HepG2 (cell line): ENCODE data around the gene CCDC157. TPM values are rescaled to one million over a fixed set of nuclear protein-coding genes. Genes with fewer than 3 reads are reported as not detected.

ENCODE experiments used
- ATF5 ChIP-seq: sonication (generic); formaldehyde crosslinking; IDR thresholded peaks from 2 replicates; pipeline ENCODE4 v1.4.0; 2020; ENCODE audit warnings: mild to moderate bottlenecking, low read depth, missing genetic modification reagents
- CENPT ChIP-seq: sonication (generic); formaldehyde crosslinking; IDR thresholded peaks from 2 replicates; pipeline ENCODE4 v1.8.0; 2022; ENCODE audit warnings: low read depth, mild to moderate bottlenecking, moderate library complexity, missing genetic modification reagents
- FLYWCH1 ChIP-seq: sonication (generic); formaldehyde crosslinking; IDR thresholded peaks from 2 replicates; pipeline ENCODE4 v1.8.1; 2023; ENCODE audit warnings: mild to moderate bottlenecking, missing genetic modification reagents
- IKZF4 ChIP-seq: sonication (generic); formaldehyde crosslinking; IDR thresholded peaks from 2 replicates; pipeline ENCODE4 v1.5.1; 2020; ENCODE audit warnings: borderline replicate concordance, mild to moderate bottlenecking, low read depth, missing genetic modification reagents; ENCODE audit errors: not compliant biosample characterization
- MTERF4 ChIP-seq: sonication (generic); formaldehyde crosslinking; IDR thresholded peaks from 2 replicates; pipeline ENCODE4 v1.8.0; 2023; ENCODE audit warnings: mild to moderate bottlenecking, missing genetic modification reagents
- NFYB ChIP-seq: sonication (generic); formaldehyde crosslinking; IDR thresholded peaks from 2 replicates; pipeline ENCODE4 v1.4.0; 2020; ENCODE audit warnings: missing genetic modification reagents
- NKX3-1 ChIP-seq: sonication (generic); formaldehyde crosslinking; IDR thresholded peaks from 2 replicates; pipeline ENCODE4 v1.5.0; 2020; ENCODE audit warnings: missing genetic modification reagents
- ONECUT2 ChIP-seq: sonication (generic); formaldehyde crosslinking; IDR thresholded peaks from 2 replicates; pipeline ENCODE4 v1.4.0; 2020; ENCODE audit warnings: missing genetic modification reagents
- POLR2A ChIP-seq, 2 experiments: IDR thresholded peaks; 2 replicates each; pipeline ENCODE4 v1.6.1; 2011; ENCODE audit warnings: low read depth in 2 of 2, low read length in 2 of 2, mild to moderate bottlenecking in 1 of 2, moderate library complexity in 1 of 2; ENCODE audit not compliant: insufficient read depth in 1 of 2
- PRDM10 ChIP-seq: sonication (generic); formaldehyde crosslinking; IDR thresholded peaks from 2 replicates; pipeline ENCODE4 v1.4.0; 2020; ENCODE audit warnings: low read depth, missing genetic modification reagents
- REXO4 ChIP-seq: sonication (generic); formaldehyde crosslinking; IDR thresholded peaks from 2 replicates; pipeline ENCODE4 v1.8.0; 2022; ENCODE audit warnings: missing genetic modification reagents, mild to moderate bottlenecking, borderline replicate concordance
- SRSF4 ChIP-seq: fragments of 200-400 bp; formaldehyde crosslinking; IDR thresholded peaks from one replicate; pipeline ENCODE4 v1.6.1; 2018; ENCODE audit warnings: mild to moderate bottlenecking, low read depth, low read length, moderate library complexity; ENCODE audit not compliant: poor library complexity, severe bottlenecking
- ZBTB21 ChIP-seq: sonication (generic); formaldehyde crosslinking; IDR thresholded peaks from 2 replicates; pipeline ENCODE4 v1.4.0; 2020; ENCODE audit warnings: missing genetic modification reagents
- ZNF615 ChIP-seq: sonication (generic); formaldehyde crosslinking; IDR thresholded peaks from 2 replicates; pipeline ENCODE4 v1.5.0; 2020; ENCODE audit warnings: mild to moderate bottlenecking, missing genetic modification reagents, borderline replicate concordance
- ZNF687 ChIP-seq: sonication (generic); formaldehyde crosslinking; IDR thresholded peaks from 2 replicates; pipeline ENCODE4 v1.5.1; 2020; ENCODE audit warnings: mild to moderate bottlenecking, missing genetic modification reagents, moderate library complexity
- polyA plus RNA-seq, 8 experiments: library from polyadenylated mRNA; depleted of rRNA in 3 of 8; stranded (reverse) in 7 of 8; unstranded in 1 of 8; fragments of >200 nt; fragmentation: Illumina TruSeq in 4 of 8; extraction: Trizol in 4 of 8; gene quantifications; 2 replicates each; pipeline versions ENCODE4 v1.2.1 to v1.2.3, GENCODE V29; 2011 to 2016; ENCODE audit warnings: low read depth in 4 of 8, missing spikeins in 1 of 8, mixed read lengths in 1 of 8; ENCODE audit not compliant: insufficient read depth in 1 of 8
- total RNA-seq, 5 experiments: library from RNA; depleted of rRNA; stranded (reverse); fragments of >200 nt; fragmentation: Illumina TruSeq; extraction: Trizol; gene quantifications; 2 replicates each; pipeline ENCODE4 v1.2.3, GENCODE V29; 2016; ENCODE audit warnings: low read depth in 1 of 5

The CCDC157 gene
- total and polyA plus RNA-seq, 2 of the 13 experiments (the other 11 are each of a cell fraction or from before 2014, with no cell fraction given) = 1.4 to 1.6 TPM

- 0 out of 2 replicates have a peak, but pooled peaks have one; percentile 16 for TF ChIP-seq MTERF4 (CRISPR knock-in tag)
- no peak for TF ChIP-seq ATF5 (CRISPR knock-in tag)
- TF ChIP-seq NKX3-1 (CRISPR knock-in tag) = no peak
- TF ChIP-seq ONECUT2 (CRISPR knock-in tag) = no peak
- no peak for TF ChIP-seq CENPT (CRISPR knock-in tag)
- TF ChIP-seq ZBTB21 (CRISPR knock-in tag) = no peak
- no peak for TF ChIP-seq NFYB (CRISPR knock-in tag)
- no peak for TF ChIP-seq PRDM10 (CRISPR knock-in tag)
- no peak for TF ChIP-seq REXO4 (CRISPR knock-in tag)
- no peak for TF ChIP-seq FLYWCH1
- TF ChIP-seq POLR2A (IDR thresholded peaks at IDR 0.05; ENCODE audit: insufficient read depth in 1 of 2, low read depth in 2 of 2, low read length in 2 of 2) = no peak
- TF ChIP-seq ZNF615 (CRISPR knock-in tag) = no peak
- no peak for TF ChIP-seq SRSF4
- TF ChIP-seq IKZF4 (CRISPR knock-in tag) = no peak
- TF ChIP-seq ZNF687 (CRISPR knock-in tag) = peak; percentile 45
These were observed 29.8 kb downstream of the CCDC157 start (continued) for GRCh38 chr22:30386608-30386959.
